ENCODE data around the gene COL23A1. TPM values are rescaled to one million over a fixed set of nuclear protein-coding genes. Genes with fewer than 3 reads are reported as not detected.

The COL23A1 gene
- total and polyA plus RNA-seq, 2 of the 8 experiments (the other 6 are each of a cell fraction or from before 2014, with no cell fraction given): 3.1 to 4.7 TPM

- ChIA-PET POLR2A (ENCODE audit: partially characterized antibody) (interaction anchor here (21.6 kb wide), 1 partner anchor 11 kb away, joined by 507 read pairs; the partner anchor contains the start of gene HNRNPAB), CTCF (ENCODE audit: partially characterized antibody) (interaction anchor here (1.5 to 1.6 kb wide), 2 partner anchors 13 to 17 kb away, joined by 4 to 5 read pairs; no protein-coding TSS in a partner anchor)
- Histone ChIP-seq H2BK12ac (ENCODE audit: low read depth, low read length) (no peak overlapping the region), H2BK20ac (ENCODE audit: low read length) (no peak overlapping the region), H3K4me3 (ENCODE audit: extremely low read depth in 1 of 4, insufficient read depth in 2 of 4, low read depth in 3 of 4, low read length in 4 of 4) (no peak overlapping the region), H3K36me3 (ENCODE audit: control insufficient read depth in 2 of 4, insufficient read depth in 4 of 4, low read length in 3 of 4) (peaks cover 2 to 26% (median 4%) of the 10 kb centered on the region in 4 experiments; a peak in 7 of 8 replicates), H4K8ac (ENCODE audit: extremely low read depth, insufficient read depth, low read length) (no peak overlapping the region), H4K20me1 (replicated peaks in 1 of 2; ENCODE audit: control insufficient read depth in 1 of 2, insufficient read depth in 2 of 2, low read length in 2 of 2) (peaks cover 0 to 19% of the 10 kb centered on the region in 2 experiments), H2AK5ac (ENCODE audit: low read depth, low read length) (no peak overlapping the region), H3K23ac (ENCODE audit: insufficient read length) (no peak overlapping the region), H3K27me3 (replicated peaks in 1 of 4; ENCODE audit: control insufficient read depth in 3 of 4, extremely low read depth in 1 of 4, insufficient read depth in 3 of 4, low read length in 3 of 4) (no peaks in the 10 kb centered on the region), H4K91ac (replicated peaks; ENCODE audit: insufficient read length, low read length) (no peak overlapping the region), H3K79me2 (ENCODE audit: control insufficient read depth in 1 of 2, insufficient read depth in 2 of 2, low read length in 2 of 2) (no peaks in the 10 kb centered on the region), H3K18ac (ENCODE audit: extremely low read depth, low read length) (no peak overlapping the region), H3K4ac (replicated peaks; ENCODE audit: insufficient read length, low read depth, low read length) (no peak overlapping the region), H2BK15ac (ENCODE audit: low read length) (no peak overlapping the region), H3K79me1 (ENCODE audit: low read depth, low read length) (no peaks in the 10 kb centered on the region; the same call in 1 of the 2 replicates), H3K56ac (replicated peaks; ENCODE audit: insufficient read length, low read depth, low read length) (no peak overlapping the region), H3K4me2 (ENCODE audit: insufficient read depth in 1 of 2, low read depth in 2 of 2, low read length in 2 of 2) (no peak overlapping the region), H3K23me2 (ENCODE audit: low read depth, low read length) (no peaks in the 10 kb centered on the region), H4K5ac (ENCODE audit: insufficient read length, low read depth, low read length) (no peak overlapping the region), H3K14ac (ENCODE audit: insufficient read length) (no peak overlapping the region), H2BK120ac (replicated peaks; ENCODE audit: low read depth, low read length) (no peak overlapping the region), H2AFZ (ENCODE audit: low read length) (no peak overlapping the region), H2BK5ac (ENCODE audit: low read depth, low read length) (no peak overlapping the region), H3K4me1 (replicated peaks in 1 of 4; ENCODE audit: control insufficient read depth in 3 of 4, insufficient read depth in 4 of 4, low read length in 3 of 4) (peaks cover 0 to 15% (median 9%) of the 10 kb centered on the region in 4 experiments; a peak in 6 of 7 replicates), H3K9me3 (ENCODE audit: insufficient read depth in 2 of 2, low read depth in 1 of 2, low read length in 1 of 2) (no peaks in the 10 kb centered on the region), H3K27ac (ENCODE audit: low read depth, low read length) (no peak overlapping the region), H3K9ac (replicated peaks in 1 of 4; ENCODE audit: extremely low read depth in 1 of 4, low read depth in 3 of 4, low read length in 3 of 4) (no peak overlapping the region)
- 97% methylated on average over 15 of the region's 15 CpGs; no CpG with 5 or more reads in 1 of the 2 experiments for WGBS, 2 experiments (ENCODE audit: extremely low coverage in 1 of 2, insufficient coverage in 1 of 2, insufficient read length in 1 of 2, insufficient replicate concordance in 2 of 2, low coverage in 1 of 2, low lambda C conversion rate in 2 of 2, missing lambda C conversion rate in 1 of 2)
- no peak for DNase-seq (ENCODE audit: low read depth in 1 of 2, low spot score in 2 of 2)
- FAIRE-seq: no peak
Observed at GRCh38 chr5:178222292-178222691, 367.9 kb downstream of the COL23A1 start.

All from H1 (cell line).